Astrocyte (in vitro differentiated cells and primary cell): ENCODE results near the gene ATP6V1F.

Experiments
- CTCF ChIP-seq: IDR thresholded peaks from 2 replicates; pipeline ENCODE4 v1.5.1; 2011; ENCODE audit warnings: low read depth, mild to moderate bottlenecking, inconsistent platforms, low read length, moderate library complexity; ENCODE audit not compliant: insufficient read depth
- EZH2 ChIP-seq: IDR thresholded peaks from 2 replicates; pipeline ENCODE4 v1.6.1; 2012; ENCODE audit warnings: mild to moderate bottlenecking, low read length, inconsistent platforms; ENCODE audit not compliant: insufficient read depth

- TF ChIP-seq CTCF, result no peak
- no peak for TF ChIP-seq EZH2
These were observed 24.4 kb upstream of the ATP6V1F start for GRCh38 chr7:128838109-128838779.
